ENCODE measurements around the gene SLC15A3. TPM values are rescaled to one million over a fixed set of nuclear protein-coding genes. Genes with fewer than 3 reads are reported as not detected.

SLC15A3 gene
- total and polyA plus RNA-seq, 8 donors: 13.8 to 96.4 (median 18.2) TPM

- intact Hi-C loops (cut with DNase I): no loop called here
- H3K4me1 ChIP-seq: peaks cover 12 to 50% of the 10 kb centered on the region in 2 donors
- DNase-seq: no peak
- TF ChIP-seq CTCF (IDR thresholded peaks at IDR 0.05): no peak
- H3K36me3 ChIP-seq: peaks cover 0 to 41% of the 10 kb centered on the region in 2 donors
- H3K9me3 ChIP-seq: no peaks in the 10 kb centered on the region
- no peak for ATAC-seq
- no peak overlapping the region for H3K27ac ChIP-seq
- no peak overlapping the region for H3K4me3 ChIP-seq
- H3K27me3 ChIP-seq: peaks cover 0 to 9% of the 10 kb centered on the region in 2 donors
Measured at GRCh38 chr11:60918939-60919265, 33.1 kb downstream of the SLC15A3 start.

GRCh38 chr11:60918251-60918938 lies 33.6 kb downstream of the SLC15A3 start:
- Histone ChIP-seq H3K36me3 (peaks cover 0 to 40% of the 10 kb centered on the region in 2 donors), H3K27ac (no peak overlapping the region), H3K4me1 (peaks cover 10 to 49% of the 10 kb centered on the region in 2 donors), H3K9me3 (no peaks in the 10 kb centered on the region), H3K4me3 (no peak overlapping the region), H3K27me3 (peaks cover 0 to 4% of the 10 kb centered on the region in 2 donors)
- ATAC-seq (no peak), DNase-seq (no peak)
- TF ChIP-seq CTCF (IDR thresholded peaks at IDR 0.05): no peak
- intact Hi-C loops (cut with DNase I): no loop called here

- intact Hi-C loops (cut with DNase I): no loop called here
- ATAC-seq (no peak), DNase-seq (no peak)
- Histone ChIP-seq H3K36me3 (peaks cover 0 to 28% of the 10 kb centered on the region in 2 donors), H3K4me1 (peaks cover 15 to 58% of the 10 kb centered on the region in 2 donors), H3K27ac (no peak overlapping the region), H3K9me3 (no peaks in the 10 kb centered on the region), H3K4me3 (no peak overlapping the region), H3K27me3 (no peaks in the 10 kb centered on the region)
- TF ChIP-seq CTCF (IDR thresholded peaks at IDR 0.05): no peak
Measured at GRCh38 chr11:60917267-60917666, 34.7 kb downstream of the SLC15A3 start.

GRCh38 chr11:60916669-60917206 lies 35.2 kb downstream of the SLC15A3 start:
- no peak for ATAC-seq
- no peak for TF ChIP-seq CTCF (IDR thresholded peaks at IDR 0.05)
- H3K36me3 ChIP-seq: peaks cover 0 to 23% of the 10 kb centered on the region in 2 donors
- no peak overlapping the region for H3K4me3 ChIP-seq
- DNase-seq: no peak
- H3K27me3 ChIP-seq: no peaks in the 10 kb centered on the region
- peaks cover 15 to 58% of the 10 kb centered on the region in 2 donors for H3K4me1 ChIP-seq
- H3K27ac ChIP-seq: no peak overlapping the region
- intact Hi-C loops (cut with DNase I): no loop called here
- no peaks in the 10 kb centered on the region for H3K9me3 ChIP-seq

GRCh38 chr11:60915248-60915914 lies 36.6 kb downstream of the SLC15A3 start:
- ATAC-seq: peak; percentile 67
- Histone ChIP-seq H3K4me1 (peaks cover 15 to 70% of the 10 kb centered on the region in 2 donors), H3K27me3 (no peaks in the 10 kb centered on the region), H3K36me3 (peaks cover 0 to 10% of the 10 kb centered on the region in 2 donors), H3K27ac (peak overlapping the region; percentile 88 to 94), H3K9me3 (no peaks in the 10 kb centered on the region), H3K4me3 (peak overlapping the region; percentile 73 to 74)
- peak in 3 of 4 donors; percentile 55 to 85 (median 80) for DNase-seq
- intact Hi-C loops (cut with DNase I): no loop called here
- TF ChIP-seq CTCF (IDR thresholded peaks at IDR 0.05): no peak

Measured in left lung (tissue), 10 donors.